GM12878 (cell line): ENCODE data around the gene SCAMP5. TPM values are rescaled to one million over a fixed set of nuclear protein-coding genes. Genes with fewer than 3 reads are reported as not detected.

Source experiments
- CBX3 ChIP-seq: fragments of 200-600 bp; sonication (generic); IDR thresholded peaks from 2 replicates; pipeline ENCODE4 v1.6.1; 2016; ENCODE audit warnings: low read depth, borderline replicate concordance
- CEBPZ ChIP-seq: fragments of 150-350 bp; IDR thresholded peaks from 2 replicates; pipeline ENCODE4 v1.6.1; 2016; ENCODE audit warnings: low read depth, low read length
- EED ChIP-seq: sonication (generic); IDR thresholded peaks from 2 replicates; pipeline ENCODE4 v1.6.1; 2016; ENCODE audit warnings: antibody characterized with exemption, low read depth
- EGR1 ChIP-seq, 2 experiments: IDR thresholded peaks; 1 replicate in 1 of 2; 2 replicates in 1 of 2; pipeline ENCODE4 v1.6.1; 2011 to 2012; ENCODE audit warnings: low read depth in 2 of 2, low read length in 2 of 2, borderline replicate concordance in 1 of 2, mild to moderate bottlenecking in 1 of 2, moderate library complexity in 1 of 2
- ESRRA ChIP-seq: IDR thresholded peaks from 2 replicates; pipeline ENCODE4 v1.6.1; 2012; ENCODE audit warnings: mild to moderate bottlenecking, low read length, improper control_type of control experiment
- IKZF2 ChIP-seq, 2 experiments: fragments of 450-650 bp; IDR thresholded peaks; 2 replicates each; pipeline ENCODE4 v1.6.1; 2017; ENCODE audit warnings: mild to moderate bottlenecking in 2 of 2, moderate library complexity in 2 of 2
- NBN ChIP-seq: fragments of 450-650 bp; IDR thresholded peaks from 2 replicates; pipeline ENCODE4 v1.6.1; 2016
- PAX8 ChIP-seq: fragments of 450-650 bp; IDR thresholded peaks from 2 replicates; pipeline ENCODE4 v1.6.1; 2017; ENCODE audit warnings: mild to moderate bottlenecking, moderate library complexity
- POU2F2 ChIP-seq: IDR thresholded peaks from 3 replicates; pipeline ENCODE4 v1.6.1; 2011; ENCODE audit warnings: low read depth, mild to moderate bottlenecking, low read length, borderline replicate concordance
- RAD51 ChIP-seq: fragments of 450-650 bp; IDR thresholded peaks from 2 replicates; pipeline ENCODE4 v1.6.1; 2016; ENCODE audit warnings: moderate library complexity, mild to moderate bottlenecking, inconsistent platforms
- YY1 ChIP-seq: IDR thresholded peaks from 2 replicates; pipeline ENCODE4 v1.6.1; 2011; ENCODE audit warnings: low read depth, mild to moderate bottlenecking, low read length
- ZBTB33 ChIP-seq: fragments of 450-650 bp; IDR thresholded peaks from 2 replicates; pipeline ENCODE4 v1.6.1; 2017; ENCODE audit warnings: mild to moderate bottlenecking
- ZNF622 ChIP-seq: fragments of 450-650 bp; IDR thresholded peaks from 2 replicates; pipeline ENCODE4 v1.6.1; 2017; ENCODE audit warnings: mild to moderate bottlenecking, inconsistent platforms
- ZZZ3 ChIP-seq: IDR thresholded peaks from 2 replicates; pipeline ENCODE4 v1.6.1; 2011; ENCODE audit warnings: low read depth; ENCODE audit not compliant: control insufficient read depth, insufficient read length
- polyA plus RNA-seq, 11 experiments: library from polyadenylated mRNA; depleted of rRNA in 4 of 11; unstranded in 6 of 11; stranded (reverse) in 5 of 11; fragments of >200 nt; fragmentation: Nextera tagmentation in 4 of 11; fragmentation: Illumina TruSeq in 1 of 11; extraction: Ambion mirVana in 4 of 11; extraction: Trizol in 1 of 11; gene quantifications; 1 replicate in 1 of 11; 2 replicates in 10 of 11; pipeline versions ENCODE4 v1.2.1 to v1.2.3, GENCODE V29; 2011 to 2016; ENCODE audit warnings: inconsistent platforms in 2 of 11, missing spikeins in 2 of 11, low read depth in 1 of 11
- total RNA-seq, 4 experiments: library from RNA; depleted of rRNA in 3 of 4; stranded (reverse); fragments of >200 nt in 3 of 4; fragmentation: Illumina TruSeq in 1 of 4; extraction: Trizol in 1 of 4; gene quantifications; 2 replicates each; pipeline versions ENCODE4 v1.2.1 to v1.2.3, GENCODE V29; 2013 to 2021
- TF ChIP-seq, protein P1 (sequence below): fragments of 450-650 bp; IDR thresholded peaks from 2 replicates; pipeline ENCODE4 v1.6.1; 2018; ENCODE audit warnings: borderline replicate concordance, mild to moderate bottlenecking; ENCODE audit not compliant: partially characterized antibody
- TF ChIP-seq, protein P2 (sequence below): fragments of 450-650 bp; IDR thresholded peaks from 2 replicates; pipeline ENCODE4 v1.6.1; 2016; ENCODE audit warnings: mild to moderate bottlenecking
- TF ChIP-seq, protein P3 (sequence below): fragments of 450-650 bp; IDR thresholded peaks from 2 replicates; pipeline ENCODE4 v1.6.1; 2018; ENCODE audit warnings: mild to moderate bottlenecking, low read depth, moderate library complexity; ENCODE audit not compliant: partially characterized antibody

The SCAMP5 gene
- total and polyA plus RNA-seq, 10 of the 15 experiments (the other 5 are each of a cell fraction or from before 2014, with no cell fraction given): 1.6 to 41.6 (median 16.9) TPM

DNA sequence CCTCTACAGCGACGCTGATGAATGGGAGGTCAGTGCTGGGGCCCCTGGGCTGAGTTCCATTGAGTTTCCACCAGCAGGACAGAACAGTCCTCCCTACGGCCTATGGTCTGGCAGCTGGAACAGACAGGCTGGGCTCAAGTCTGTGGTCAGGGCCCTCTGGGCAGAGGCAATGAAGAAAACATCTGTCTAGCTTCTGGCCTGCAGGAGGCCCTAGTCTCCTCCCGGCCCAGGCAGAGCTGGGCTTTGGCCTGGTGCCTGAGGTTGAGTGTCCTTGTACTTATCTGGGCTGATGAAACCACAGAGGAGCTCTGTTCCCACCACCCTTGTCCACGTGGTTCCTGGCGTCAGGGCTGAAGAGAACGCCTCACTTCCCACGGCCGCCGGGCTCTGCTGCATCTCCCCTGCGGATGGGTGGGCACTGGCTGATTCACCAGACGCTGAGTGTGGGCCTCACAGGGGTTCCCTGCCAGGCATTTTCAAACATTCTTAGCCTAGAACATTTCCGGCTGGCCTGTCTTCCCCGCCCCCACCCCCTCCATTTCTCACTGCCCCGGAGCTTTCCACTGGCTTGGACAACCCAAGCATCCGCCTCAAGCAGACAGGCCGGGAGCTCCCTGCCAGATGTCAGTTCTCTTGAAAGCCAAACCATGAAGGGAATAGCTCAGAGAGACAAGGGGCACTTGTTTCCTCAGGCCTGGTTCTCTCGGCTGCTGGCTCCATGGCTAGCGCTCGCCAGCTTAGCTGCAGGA, 48.3 kb downstream of the SCAMP5 start (continued):
- TF ChIP-seq, protein P1, sequence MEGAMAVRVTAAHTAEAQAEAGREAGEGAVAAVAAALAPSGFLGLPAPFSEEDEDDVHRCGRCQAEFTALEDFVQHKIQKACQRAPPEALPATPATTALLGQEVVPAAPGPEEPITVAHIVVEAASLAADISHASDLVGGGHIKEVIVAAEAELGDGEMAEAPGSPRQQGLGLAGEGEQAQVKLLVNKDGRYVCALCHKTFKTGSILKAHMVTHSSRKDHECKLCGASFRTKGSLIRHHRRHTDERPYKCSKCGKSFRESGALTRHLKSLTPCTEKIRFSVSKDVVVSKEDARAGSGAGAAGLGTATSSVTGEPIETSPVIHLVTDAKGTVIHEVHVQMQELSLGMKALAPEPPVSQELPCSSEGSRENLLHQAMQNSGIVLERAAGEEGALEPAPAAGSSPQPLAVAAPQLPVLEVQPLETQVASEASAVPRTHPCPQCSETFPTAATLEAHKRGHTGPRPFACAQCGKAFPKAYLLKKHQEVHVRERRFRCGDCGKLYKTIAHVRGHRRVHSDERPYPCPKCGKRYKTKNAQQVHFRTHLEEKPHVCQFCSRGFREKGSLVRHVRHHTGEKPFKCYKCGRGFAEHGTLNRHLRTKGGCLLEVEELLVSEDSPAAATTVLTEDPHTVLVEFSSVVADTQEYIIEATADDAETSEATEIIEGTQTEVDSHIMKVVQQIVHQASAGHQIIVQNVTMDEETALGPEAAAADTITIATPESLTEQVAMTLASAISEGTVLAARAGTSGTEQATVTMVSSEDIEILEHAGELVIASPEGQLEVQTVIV: no peak
- TF ChIP-seq EED (no peak), CEBPZ (no peak), CBX3 (no peak), ZZZ3 (no peak), ZBTB33 (no peak), PAX8 (no peak), NBN (0 out of 2 replicates have a peak, but pooled peaks have one; percentile 2), ZNF622 (no peak), EGR1 (IDR thresholded peaks at IDR 0.05; ENCODE audit: borderline replicate concordance in 1 of 2, low read depth in 2 of 2, low read length in 2 of 2) (peak in 1 of 2 experiments; percentile 52; a peak in 1 of 3 replicates), POU2F2 (peak; percentile 41; the same call in 2 of the 3 replicates), IKZF2 (IDR thresholded peaks at IDR 0.05) (0 out of 4 replicates have a peak, but pooled peaks of 1 of the 2 experiments have one; percentile 28), RAD51 (peak; percentile 77), ESRRA (no peak), YY1 (no peak)
- TF ChIP-seq, protein P2, sequence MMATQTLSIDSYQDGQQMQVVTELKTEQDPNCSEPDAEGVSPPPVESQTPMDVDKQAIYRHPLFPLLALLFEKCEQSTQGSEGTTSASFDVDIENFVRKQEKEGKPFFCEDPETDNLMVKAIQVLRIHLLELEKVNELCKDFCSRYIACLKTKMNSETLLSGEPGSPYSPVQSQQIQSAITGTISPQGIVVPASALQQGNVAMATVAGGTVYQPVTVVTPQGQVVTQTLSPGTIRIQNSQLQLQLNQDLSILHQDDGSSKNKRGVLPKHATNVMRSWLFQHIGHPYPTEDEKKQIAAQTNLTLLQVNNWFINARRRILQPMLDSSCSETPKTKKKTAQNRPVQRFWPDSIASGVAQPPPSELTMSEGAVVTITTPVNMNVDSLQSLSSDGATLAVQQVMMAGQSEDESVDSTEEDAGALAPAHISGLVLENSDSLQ: no peak
- TF ChIP-seq, protein P3, sequence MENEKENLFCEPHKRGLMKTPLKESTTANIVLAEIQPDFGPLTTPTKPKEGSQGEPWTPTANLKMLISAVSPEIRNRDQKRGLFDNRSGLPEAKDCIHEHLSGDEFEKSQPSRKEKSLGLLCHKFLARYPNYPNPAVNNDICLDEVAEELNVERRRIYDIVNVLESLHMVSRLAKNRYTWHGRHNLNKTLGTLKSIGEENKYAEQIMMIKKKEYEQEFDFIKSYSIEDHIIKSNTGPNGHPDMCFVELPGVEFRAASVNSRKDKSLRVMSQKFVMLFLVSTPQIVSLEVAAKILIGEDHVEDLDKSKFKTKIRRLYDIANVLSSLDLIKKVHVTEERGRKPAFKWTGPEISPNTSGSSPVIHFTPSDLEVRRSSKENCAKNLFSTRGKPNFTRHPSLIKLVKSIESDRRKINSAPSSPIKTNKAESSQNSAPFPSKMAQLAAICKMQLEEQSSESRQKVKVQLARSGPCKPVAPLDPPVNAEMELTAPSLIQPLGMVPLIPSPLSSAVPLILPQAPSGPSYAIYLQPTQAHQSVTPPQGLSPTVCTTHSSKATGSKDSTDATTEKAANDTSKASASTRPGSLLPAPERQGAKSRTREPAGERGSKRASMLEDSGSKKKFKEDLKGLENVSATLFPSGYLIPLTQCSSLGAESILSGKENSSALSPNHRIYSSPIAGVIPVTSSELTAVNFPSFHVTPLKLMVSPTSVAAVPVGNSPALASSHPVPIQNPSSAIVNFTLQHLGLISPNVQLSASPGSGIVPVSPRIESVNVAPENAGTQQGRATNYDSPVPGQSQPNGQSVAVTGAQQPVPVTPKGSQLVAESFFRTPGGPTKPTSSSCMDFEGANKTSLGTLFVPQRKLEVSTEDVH: no peak
